ENCODE data around the gene RAG1. TPM values are rescaled to one million over a fixed set of nuclear protein-coding genes. Genes with fewer than 3 reads are reported as not detected.

Gene RAG1
- total and polyA plus RNA-seq, 2 donors: 0.30 to 1.6 TPM

- no peak overlapping the region for H3K4me3 ChIP-seq (ENCODE audit: low read depth, low read length)
- no peak overlapping the region for H3K27ac ChIP-seq (ENCODE audit: low read depth)
- no peak for DNase-seq (ENCODE audit: extremely low spot score)
- 73% methylated on average over 2 of the region's 2 CpGs for WGBS
- no peaks in the 10 kb centered on the region for H3K36me3 ChIP-seq (ENCODE audit: insufficient read depth)
- no peaks in the 10 kb centered on the region for H3K4me1 ChIP-seq (ENCODE audit: insufficient read depth)
Observed at GRCh38 chr11:36627471-36627870, 59.7 kb downstream of the RAG1 start.

DNA sequence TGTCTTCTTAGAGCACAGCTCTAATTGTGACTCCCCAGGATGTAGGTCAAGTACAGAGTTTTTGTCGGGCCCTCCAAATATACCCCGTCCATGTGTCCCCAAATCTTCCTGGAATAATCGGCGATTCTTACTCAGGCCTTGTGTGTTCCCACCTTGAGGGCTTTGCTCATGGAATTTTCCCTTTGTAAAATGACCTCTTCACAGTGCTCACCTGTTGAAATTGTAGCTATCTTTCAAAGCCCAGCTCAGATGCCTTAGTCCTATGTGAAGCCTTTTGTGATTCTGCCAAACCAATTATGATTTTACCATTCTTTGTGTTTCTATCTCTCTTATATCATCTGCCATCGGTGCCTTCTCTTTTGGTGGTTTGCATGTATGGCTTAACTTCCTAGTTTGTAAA is 60.3 kb downstream of the RAG1 start:
- 96% methylated on average over 5 of the region's 5 CpGs for WGBS
- no peak for DNase-seq (ENCODE audit: extremely low spot score)
- Histone ChIP-seq H3K36me3 (ENCODE audit: insufficient read depth) (no peaks in the 10 kb centered on the region), H3K4me1 (ENCODE audit: insufficient read depth) (no peaks in the 10 kb centered on the region), H3K27ac (ENCODE audit: low read depth) (no peak overlapping the region), H3K4me3 (ENCODE audit: low read depth, low read length) (no peak overlapping the region)

GRCh38 chr11:36628765-36629244 is 61.0 kb downstream of the RAG1 start:
- Histone ChIP-seq H3K4me1 (ENCODE audit: insufficient read depth) (no peaks in the 10 kb centered on the region), H3K4me3 (ENCODE audit: low read depth, low read length) (no peak overlapping the region), H3K27ac (ENCODE audit: low read depth) (no peak overlapping the region), H3K36me3 (ENCODE audit: insufficient read depth) (no peaks in the 10 kb centered on the region)
- no peak for DNase-seq (ENCODE audit: extremely low spot score)
- WGBS: 63% methylated on average over 4 of the region's 4 CpGs

Other genes with a start within 250 kb of the RAG1 start
- 14.8 TPM for gene TRAF6, start 57.7 kb upstream of the RAG1 start, total RNA-seq
- 6.6 TPM for gene TRAF6, start 57.7 kb upstream of the RAG1 start, polyA plus RNA-seq
- gene IFTAP, start 26.5 kb downstream of the RAG1 start, total RNA-seq: 47.2 TPM
- gene IFTAP, start 26.5 kb downstream of the RAG1 start, polyA plus RNA-seq: 32.0 TPM
- 0.16 TPM for gene RAG2, start 30.2 kb downstream of the RAG1 start, total RNA-seq
- gene RAG2, start 30.2 kb downstream of the RAG1 start, polyA plus RNA-seq: not detected

Measured in urinary bladder (tissue), 4 donors.